Testis (tissue), 3 donors: Measurements from ENCODE around the gene TAF8. TPM values are rescaled to one million over a fixed set of nuclear protein-coding genes. Genes with fewer than 3 reads are reported as not detected.

Experiments
- DNase-seq: peaks from one replicate; pipeline ENCODE4 v3.0.0-alpha.2; 2019
- H3K27ac ChIP-seq, 2 donors: fragments of 200-600 bp; sonication (generic); one replicate each; pipeline ENCODE4 v1.5.1; 2019
- H3K27me3 ChIP-seq: fragments of 200-600 bp; sonication (generic); one replicate; pipeline ENCODE4 v1.5.1; 2019
- H3K36me3 ChIP-seq: fragments of 200-600 bp; sonication (generic); one replicate; pipeline ENCODE4 v1.5.1; 2017; ENCODE audit warnings: low read depth; ENCODE audit errors: missing control alignments
- H3K4me1 ChIP-seq: fragments of 200-600 bp; sonication (generic); one replicate; pipeline ENCODE4 v1.5.1; 2019
- H3K4me3 ChIP-seq, 2 donors: fragments of 200-600 bp; sonication (generic); one replicate each; pipeline ENCODE4 v1.5.1; 2017 to 2019
- H3K9me3 ChIP-seq: fragments of 200-600 bp; sonication (generic); one replicate; pipeline ENCODE4 v1.5.1; 2017
- POLR2A ChIP-seq: fragments of 450-650 bp; IDR thresholded peaks from one replicate; pipeline ENCODE4 v1.6.1; 2017; ENCODE audit warnings: antibody characterized with exemption, mild to moderate bottlenecking, moderate library complexity
- WGBS, 2 donors: methylation state at CpG; one replicate each; pipeline ENCODE4 v1.1.5; 2018; 5-methylcytosine and 5-hydroxymethylcytosine counted together
- intact Hi-C: fragments of 100-400 bp; cut with DNase I; formaldehyde crosslinking; loops from one replicate; pipeline ENCODE4 v1.15.1; 2023; ENCODE audit warnings: low total_unique reads
- polyA plus RNA-seq: library from polyadenylated mRNA; stranded (reverse); fragments of 350-450 nt; fragmentation: Illumina TruSeq; extraction: RNeasy Lipid Tissue Mini Kit (QIAGEN cat#74804); gene quantifications from one replicate; pipeline ENCODE4 v1.2.3, GENCODE V29; 2014; ENCODE audit warnings: low read depth, low replicate concordance; ENCODE audit not compliant: insufficient read depth
- total RNA-seq, 2 donors: library from RNA; depleted of rRNA; stranded (reverse); fragments of >200 nt; gene quantifications; one replicate each; pipeline ENCODE4 v1.2.3, GENCODE V29; 2016
- TF ChIP-seq, protein P1 (sequence below), 3 experiments: fragments of 450-650 bp in 2 of 3; fragments of 200-600 bp in 1 of 3; sonication (generic) in 1 of 3; IDR thresholded peaks; one replicate each; pipeline ENCODE4 v1.5.1; 2016 to 2019; ENCODE audit warnings: antibody characterized with exemption in 3 of 3, mild to moderate bottlenecking in 2 of 3, moderate library complexity in 1 of 3

The TAF8 gene
- total and polyA plus RNA-seq, 3 donors from 2014 or later: 20.8 to 51.3 (median 29.7) TPM

DNA sequence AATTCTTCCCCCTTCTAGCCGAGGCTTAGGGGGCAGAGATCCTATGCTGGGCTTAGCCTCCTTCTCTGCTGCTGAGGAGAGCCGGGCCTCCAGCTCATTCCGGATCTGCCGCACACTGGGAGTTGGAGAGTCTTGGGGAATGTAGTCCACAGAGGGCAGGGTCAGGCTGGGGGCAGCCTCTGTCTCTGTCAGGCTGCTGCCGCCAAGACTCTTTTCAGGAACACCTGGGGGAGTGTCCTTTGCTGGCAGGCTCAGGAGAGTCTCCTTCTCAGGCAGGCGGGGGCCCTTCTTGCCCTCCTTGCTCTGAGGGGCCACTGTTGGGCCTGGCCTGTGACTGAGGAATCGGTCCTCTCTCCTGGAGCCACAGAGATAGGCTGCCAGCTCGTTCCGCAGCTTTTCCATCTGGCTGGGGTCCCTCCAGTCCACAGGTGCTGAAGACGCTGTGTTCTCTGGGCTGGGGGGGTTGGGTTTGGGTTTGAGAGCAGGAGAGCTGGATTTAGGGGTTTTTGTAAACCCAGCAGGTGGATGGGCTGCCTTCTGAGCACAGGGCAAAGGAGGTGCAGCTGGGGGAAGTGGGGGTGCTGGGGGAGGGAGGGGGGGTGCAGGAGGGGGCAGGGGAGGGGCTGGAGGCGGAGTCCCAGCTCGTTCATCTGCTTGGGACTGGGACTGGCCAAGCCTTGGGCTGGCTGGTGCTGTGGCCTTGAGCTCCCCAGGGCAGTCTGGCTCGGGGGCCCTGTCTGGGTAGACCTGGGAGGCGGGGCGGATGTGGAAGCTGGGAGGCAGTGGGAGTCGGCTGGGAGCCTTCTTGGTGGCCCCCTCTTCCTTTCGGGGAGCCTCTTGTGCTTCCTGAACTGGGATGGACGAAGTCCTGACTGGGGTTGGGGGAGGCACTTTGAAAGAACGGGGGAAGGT is 56.0 kb downstream of the TAF8 start:
- intact Hi-C loops: no loop called here
- no peak for TF ChIP-seq POLR2A
- TF ChIP-seq, protein P1, sequence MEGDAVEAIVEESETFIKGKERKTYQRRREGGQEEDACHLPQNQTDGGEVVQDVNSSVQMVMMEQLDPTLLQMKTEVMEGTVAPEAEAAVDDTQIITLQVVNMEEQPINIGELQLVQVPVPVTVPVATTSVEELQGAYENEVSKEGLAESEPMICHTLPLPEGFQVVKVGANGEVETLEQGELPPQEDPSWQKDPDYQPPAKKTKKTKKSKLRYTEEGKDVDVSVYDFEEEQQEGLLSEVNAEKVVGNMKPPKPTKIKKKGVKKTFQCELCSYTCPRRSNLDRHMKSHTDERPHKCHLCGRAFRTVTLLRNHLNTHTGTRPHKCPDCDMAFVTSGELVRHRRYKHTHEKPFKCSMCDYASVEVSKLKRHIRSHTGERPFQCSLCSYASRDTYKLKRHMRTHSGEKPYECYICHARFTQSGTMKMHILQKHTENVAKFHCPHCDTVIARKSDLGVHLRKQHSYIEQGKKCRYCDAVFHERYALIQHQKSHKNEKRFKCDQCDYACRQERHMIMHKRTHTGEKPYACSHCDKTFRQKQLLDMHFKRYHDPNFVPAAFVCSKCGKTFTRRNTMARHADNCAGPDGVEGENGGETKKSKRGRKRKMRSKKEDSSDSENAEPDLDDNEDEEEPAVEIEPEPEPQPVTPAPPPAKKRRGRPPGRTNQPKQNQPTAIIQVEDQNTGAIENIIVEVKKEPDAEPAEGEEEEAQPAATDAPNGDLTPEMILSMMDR (IDR thresholded peaks at IDR 0.05): no peak
- peak; percentile 69 for DNase-seq
- Histone ChIP-seq H3K36me3 (no peaks in the 10 kb centered on the region), H3K4me1 (peaks cover 12% of the 10 kb centered on the region), H3K4me3 (no peak overlapping the region), H3K27ac (no peak overlapping the region), H3K27me3 (no peaks in the 10 kb centered on the region), H3K9me3 (no peaks in the 10 kb centered on the region)
- WGBS, 2 donors: 61 to 69% methylated on average over 8 to 19 of the region's 19 CpGs

DNA sequence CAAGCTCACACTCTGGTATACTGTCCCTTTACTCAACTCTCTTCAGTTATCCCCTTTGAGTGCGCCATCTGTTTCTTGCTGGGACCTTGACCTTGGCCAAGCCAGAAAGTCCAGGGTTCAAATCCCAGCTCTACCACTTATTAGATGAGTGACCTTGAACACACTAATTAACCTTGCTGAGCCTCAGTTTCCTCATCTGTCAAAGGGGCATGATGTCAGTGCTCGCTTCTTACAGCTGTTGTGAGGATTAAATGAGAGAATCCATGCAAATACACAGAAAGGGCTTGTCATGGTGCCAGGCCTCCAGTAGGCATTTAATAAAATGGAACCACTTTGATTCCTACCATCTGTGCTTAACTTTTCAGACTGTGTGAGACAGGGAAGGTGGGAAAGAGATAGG is 57.7 kb downstream of the TAF8 start:
- Histone ChIP-seq H3K27me3 (no peaks in the 10 kb centered on the region), H3K4me3 (no peak overlapping the region), H3K9me3 (no peaks in the 10 kb centered on the region), H3K36me3 (no peaks in the 10 kb centered on the region), H3K27ac (no peak overlapping the region), H3K4me1 (peaks cover 12% of the 10 kb centered on the region)
- no peak for DNase-seq
- TF ChIP-seq, protein P1 (IDR thresholded peaks at IDR 0.05): no peak
- TF ChIP-seq POLR2A: no peak
- intact Hi-C loops: no loop called here
- WGBS, 2 donors: 88 to 94% methylated on average over 2 of the region's 2 CpGs

DNA sequence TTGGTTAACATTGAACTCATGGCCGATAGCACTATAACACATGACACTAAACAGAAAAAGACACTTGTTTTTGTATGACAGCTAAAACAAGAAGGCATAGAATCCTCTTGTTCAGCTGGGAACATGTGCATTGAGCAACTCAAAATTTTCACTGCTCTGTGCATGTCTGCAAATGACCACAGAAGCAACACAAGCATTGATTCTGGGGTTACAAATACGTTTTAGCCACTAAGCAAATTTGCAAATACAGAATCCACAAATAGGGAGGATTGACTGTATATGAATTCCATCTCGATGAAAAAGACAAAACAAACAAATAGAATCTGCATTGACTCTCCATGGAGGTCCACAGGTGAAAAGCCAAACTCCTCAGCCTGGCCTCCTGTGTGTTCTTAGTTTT is 60.4 kb downstream of the TAF8 start:
- 72 to 88% methylated on average over 3 of the region's 3 CpGs for WGBS, 2 donors
- intact Hi-C loops: no loop called here
- Histone ChIP-seq H3K27ac (no peak overlapping the region), H3K36me3 (no peaks in the 10 kb centered on the region), H3K4me3 (no peak overlapping the region), H3K4me1 (peaks cover 12% of the 10 kb centered on the region), H3K27me3 (no peaks in the 10 kb centered on the region), H3K9me3 (no peaks in the 10 kb centered on the region)
- TF ChIP-seq, protein P1 (IDR thresholded peaks at IDR 0.05): no peak
- no peak for TF ChIP-seq POLR2A
- no peak for DNase-seq

DNA sequence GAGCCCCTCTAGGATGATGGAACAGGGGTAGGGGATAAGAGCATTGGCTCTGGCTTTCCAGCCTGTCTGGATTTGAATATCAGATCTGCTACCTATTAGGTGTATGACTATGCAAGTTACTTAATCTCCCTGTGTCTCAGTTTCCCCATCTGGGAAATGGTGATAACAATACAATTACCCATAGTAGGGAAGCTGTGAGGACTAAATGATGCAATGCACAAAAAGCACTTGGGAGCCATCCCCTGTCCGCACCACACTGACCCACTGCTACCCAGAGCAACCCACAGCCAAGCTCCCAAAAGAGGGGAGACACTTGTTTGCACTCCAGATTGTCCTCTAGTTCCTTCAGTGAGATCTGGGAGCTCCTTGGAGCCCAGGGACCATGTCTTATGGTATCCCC is 62.0 kb downstream of the TAF8 start:
- H3K4me1 ChIP-seq: no peaks in the 10 kb centered on the region
- intact Hi-C loops: no loop called here
- no peak for DNase-seq
- H3K9me3 ChIP-seq: no peaks in the 10 kb centered on the region
- no peaks in the 10 kb centered on the region for H3K36me3 ChIP-seq
- H3K27ac ChIP-seq: no peak overlapping the region
- no peaks in the 10 kb centered on the region for H3K27me3 ChIP-seq
- 92 to 100% methylated on average over 1 of the region's 1 CpG for WGBS, 2 donors
- no peak overlapping the region for H3K4me3 ChIP-seq
- TF ChIP-seq, protein P1 (IDR thresholded peaks at IDR 0.05): no peak
- no peak for TF ChIP-seq POLR2A
